GM12891 (cell line): Measurements from ENCODE around the gene CD300C.
"Not testable (repeated sequence)": the region's sequence is repeated elsewhere in the genome, so short reads cannot be mapped to it uniquely, and the experiment has no call there.

Experiments used
- DNase-seq: peaks from one replicate; pipeline ENCODE4 v3.0.0; 2011; ENCODE audit warnings: low spot score; ENCODE audit not compliant: insufficient read length
- FAIRE-seq: peaks from 2 replicates; lab custom pipeline; 2011; peaks lifted over from hg19 to GRCh38; lab: Jason Lieb, UNC
- PAX5 ChIP-seq: IDR thresholded peaks from 2 replicates; pipeline ENCODE4 v1.6.1; 2011; ENCODE audit warnings: low read length, moderate library complexity, mild to moderate bottlenecking; ENCODE audit not compliant: insufficient read depth, severe bottlenecking
- POLR2A ChIP-seq: IDR thresholded peaks from 2 replicates; pipeline ENCODE4 v1.6.1; 2011; ENCODE audit warnings: low read depth, low read length, control low read depth
- POLR2AphosphoS5 ChIP-seq: IDR thresholded peaks from 2 replicates; pipeline ENCODE4 v1.6.1; 2011; ENCODE audit warnings: low read depth, low read length, control low read depth
- POU2F2 ChIP-seq: IDR thresholded peaks from 2 replicates; pipeline ENCODE4 v1.6.1; 2011; ENCODE audit warnings: low read depth, mild to moderate bottlenecking, control low read depth, low read length, moderate library complexity
- SPI1 ChIP-seq: IDR thresholded peaks from 2 replicates; pipeline ENCODE4 v1.6.1; 2011; ENCODE audit warnings: low read depth, low read length, control low read depth
- TAF1 ChIP-seq: IDR thresholded peaks from 2 replicates; pipeline ENCODE4 v1.6.1; 2011; ENCODE audit warnings: low read depth, low read length, control low read depth

CD300C gene

DNA sequence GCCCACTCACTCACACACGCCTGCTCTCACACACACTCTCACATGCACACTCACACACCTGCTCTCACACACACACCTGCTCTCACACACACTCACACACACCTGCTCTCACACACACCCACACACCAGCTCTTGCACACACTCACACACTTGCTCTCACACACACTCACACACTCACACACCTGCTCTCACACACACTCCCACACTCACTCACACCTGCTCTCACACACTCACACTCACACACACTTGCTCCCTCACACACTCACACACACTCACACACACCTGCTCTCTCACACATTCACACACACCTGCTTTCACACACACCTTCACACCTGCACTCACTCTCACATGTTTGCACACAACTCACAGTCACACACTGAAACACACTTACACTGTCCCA, 17.4 kb upstream of the CD300C start:
- no peak for DNase-seq
- FAIRE-seq: peak; percentile 20
- TF ChIP-seq POLR2A: no peak
- no peak for TF ChIP-seq POLR2AphosphoS5
- TF ChIP-seq SPI1: no peak
- no peak for TF ChIP-seq POU2F2
- TF ChIP-seq PAX5: no peak
- no peak for TF ChIP-seq TAF1

DNA sequence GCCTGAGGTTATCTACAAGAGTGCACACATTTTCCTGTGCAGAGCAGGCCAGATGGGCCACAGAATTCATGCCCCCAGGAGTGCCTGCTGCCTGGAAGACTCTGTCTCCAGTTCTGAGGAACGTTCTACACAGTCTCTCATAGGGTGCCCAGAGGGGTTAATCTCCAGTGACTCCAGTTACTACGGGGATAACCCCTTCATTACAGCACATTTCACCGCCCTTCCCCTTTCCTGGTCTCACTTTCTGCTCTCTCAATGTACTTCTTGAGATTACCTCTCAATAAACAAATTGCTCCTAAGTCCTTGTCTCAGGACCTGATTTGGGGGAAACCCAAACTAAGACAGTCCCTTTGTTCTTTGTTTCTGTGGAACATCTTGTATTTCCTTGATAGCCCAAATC, 15.7 kb upstream of the CD300C start:
- DNase-seq: no peak
- FAIRE-seq: no peak
- 0 out of 2 replicates have a peak, but pooled peaks have one; percentile 10 for TF ChIP-seq SPI1
- TF ChIP-seq POLR2A: no peak

DNA sequence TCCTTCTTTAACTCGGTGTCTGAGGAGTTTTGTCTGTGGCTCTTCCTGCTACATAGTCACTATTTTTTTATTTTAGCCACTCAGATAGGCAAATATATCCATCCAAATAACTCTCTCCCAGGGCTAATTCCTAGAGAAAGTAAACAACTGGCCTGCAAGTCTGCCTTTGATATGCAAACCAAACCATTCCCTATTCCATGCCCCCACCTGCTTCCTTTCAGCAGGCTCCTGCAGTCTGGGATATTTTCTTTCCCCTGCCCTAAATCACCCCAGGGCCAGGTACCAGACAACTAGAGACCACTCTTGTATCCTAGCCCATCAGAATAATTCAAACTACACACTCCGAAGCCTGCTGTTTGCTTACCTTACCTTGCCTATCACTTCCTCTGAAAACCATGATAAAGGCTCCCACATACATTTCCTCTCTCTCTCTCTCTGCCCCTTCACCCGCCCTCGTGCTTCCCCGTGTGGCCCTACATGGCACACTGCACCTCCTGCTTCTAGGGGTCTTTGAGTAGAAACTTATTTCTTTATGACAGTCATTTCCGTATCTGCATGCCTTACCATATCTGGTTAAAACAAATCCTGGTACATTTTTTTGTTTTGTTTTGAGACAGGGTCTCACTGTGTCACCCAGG, 13.1 kb upstream of the CD300C start:
- no peak for FAIRE-seq
- DNase-seq: no peak
- TF ChIP-seq TAF1 (no peak), POU2F2 (no peak), POLR2AphosphoS5 (no peak), POLR2A (no peak), PAX5 (no peak), SPI1 (no peak)

DNA sequence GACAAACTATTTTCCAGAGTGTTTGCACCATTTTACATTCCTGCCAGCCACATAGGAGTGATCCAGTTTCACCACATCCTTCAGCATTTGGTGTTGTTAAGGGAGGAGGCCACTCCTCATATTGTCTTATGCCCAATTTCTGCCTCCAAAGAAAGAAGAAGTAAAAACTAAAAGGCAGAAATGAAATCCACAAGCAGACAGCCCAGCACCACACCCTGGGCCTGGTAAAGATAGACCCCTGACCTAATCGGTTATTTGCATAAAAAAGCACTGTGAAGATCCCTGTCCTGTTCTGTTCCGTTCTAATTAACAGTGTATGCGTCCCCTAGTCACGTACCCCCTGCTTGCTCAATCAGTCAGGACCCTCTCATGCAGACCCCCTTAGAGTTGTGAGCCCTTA, 12.5 kb upstream of the CD300C start:
- FAIRE-seq, DNase-seq: not testable (repeated sequence)

DNA sequence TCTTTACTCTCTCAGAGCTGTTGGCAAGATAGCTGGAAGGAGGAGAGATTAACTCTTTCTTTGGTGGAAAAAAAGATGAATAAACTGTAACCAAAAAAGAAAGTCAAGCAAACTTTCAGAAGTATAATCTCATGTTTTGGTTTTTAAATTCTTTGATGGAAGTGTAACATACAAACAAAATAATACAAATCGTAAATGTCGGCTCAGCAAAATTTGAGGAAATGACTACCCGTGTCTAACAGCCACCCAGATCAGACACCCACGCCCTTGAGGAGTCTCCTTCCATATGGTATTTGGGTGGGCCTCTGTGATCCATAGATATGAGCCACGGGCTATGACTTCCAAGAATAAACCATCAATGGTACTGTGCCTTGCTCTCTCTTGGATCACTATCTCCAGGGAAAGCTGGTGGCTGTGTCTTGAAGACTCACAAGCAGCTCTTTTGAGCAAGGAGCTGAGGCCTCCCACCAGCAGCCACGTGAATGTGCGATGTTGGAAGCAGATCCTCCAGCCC, 9.6 kb upstream of the CD300C start:
- no peak for TF ChIP-seq POU2F2
- TF ChIP-seq SPI1: no peak
- TF ChIP-seq PAX5: no peak
- no peak for TF ChIP-seq TAF1
- no peak for TF ChIP-seq POLR2AphosphoS5
- no peak for TF ChIP-seq POLR2A
- DNase-seq (no peak), FAIRE-seq (no peak)

DNA sequence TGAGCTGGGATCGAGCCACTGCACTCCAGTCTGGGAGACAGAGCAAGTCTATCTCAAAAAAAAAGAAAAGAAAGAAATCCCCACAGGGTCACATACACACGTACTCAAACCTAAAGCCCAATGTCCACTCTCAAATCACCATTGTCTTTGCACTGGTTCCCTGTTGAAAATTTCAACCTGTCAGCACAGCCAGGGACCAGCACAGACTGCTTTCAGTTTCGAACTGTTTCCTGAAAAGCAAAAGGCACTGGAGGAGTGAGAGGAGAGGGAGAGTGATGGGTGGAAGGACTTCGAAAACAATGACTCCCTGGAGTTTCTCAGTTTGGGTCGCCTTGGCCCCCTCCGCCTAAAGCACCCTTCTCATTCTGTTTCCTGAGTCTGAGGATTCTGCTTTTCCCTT, 9.0 kb upstream of the CD300C start:
- DNase-seq (no peak), FAIRE-seq (no peak)
- TF ChIP-seq POU2F2 (no peak), SPI1 (no peak), POLR2A (no peak), PAX5 (no peak), POLR2AphosphoS5 (no peak), TAF1 (no peak)

DNA sequence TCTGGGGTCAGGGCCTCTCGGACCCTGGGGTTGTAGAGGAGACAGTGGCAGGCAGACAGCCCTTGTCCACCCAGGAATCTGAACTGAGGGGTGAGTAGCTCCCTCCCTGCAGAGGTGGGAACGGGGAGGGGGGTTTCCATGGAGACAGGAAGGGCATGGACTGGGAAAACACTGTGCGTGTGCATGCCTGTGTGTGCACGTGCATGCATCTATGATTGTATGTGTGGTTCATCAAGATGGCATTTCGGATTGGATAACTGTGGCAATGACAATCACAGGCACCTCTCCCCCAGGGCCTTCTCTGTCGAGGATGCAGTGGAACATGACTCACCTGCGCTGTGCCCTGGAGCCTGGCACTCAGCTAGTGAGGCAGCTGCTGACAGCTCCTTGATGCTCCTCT, 6.1 kb upstream of the CD300C start:
- no peak for FAIRE-seq
- TF ChIP-seq PAX5: no peak
- no peak for TF ChIP-seq TAF1
- no peak for TF ChIP-seq POU2F2
- TF ChIP-seq SPI1: no peak
- TF ChIP-seq POLR2A: no peak
- no peak for TF ChIP-seq POLR2AphosphoS5
- DNase-seq: no peak

DNA sequence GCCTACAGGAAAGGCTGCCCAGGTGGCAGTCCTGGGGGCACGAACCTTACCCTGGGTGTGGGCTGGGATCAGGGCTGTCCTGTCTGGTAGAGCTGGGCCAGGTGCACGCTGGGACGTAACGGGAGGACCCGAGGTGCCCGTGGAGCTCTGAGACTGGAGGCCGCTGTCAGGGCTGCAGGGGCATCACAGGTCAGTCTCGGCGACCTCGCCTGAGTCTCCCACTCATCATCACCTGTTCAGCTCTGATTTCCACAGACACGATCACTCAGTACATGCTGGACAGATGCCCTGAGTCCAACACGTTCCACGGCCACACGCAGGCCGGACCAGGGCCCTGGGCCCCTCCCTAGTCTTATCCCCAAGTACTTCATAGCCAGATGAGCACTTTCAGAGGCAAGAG, 4.7 kb upstream of the CD300C start:
- FAIRE-seq: no peak

DNA sequence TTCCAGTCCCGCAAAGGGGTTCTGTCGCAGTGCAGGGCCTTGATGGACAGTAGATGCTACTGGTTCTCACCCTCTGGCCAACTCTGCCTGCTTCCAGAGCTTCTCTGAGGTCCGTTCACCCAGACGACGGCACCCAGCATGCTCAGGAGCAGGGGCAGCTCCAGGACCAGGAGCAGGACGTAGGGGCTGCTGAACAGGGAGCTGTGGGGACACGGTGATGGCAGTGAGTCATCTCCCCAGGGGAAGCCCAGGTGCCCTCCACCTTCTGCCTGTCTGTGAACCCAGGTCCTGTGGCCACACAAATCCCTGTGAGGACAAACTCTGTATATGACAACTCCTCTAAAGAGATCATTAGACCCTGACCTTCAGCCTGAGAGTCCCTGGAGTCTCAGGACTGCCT, 3.4 kb upstream of the CD300C start:
- FAIRE-seq (no peak), DNase-seq (no peak)
- TF ChIP-seq PAX5 (no peak), POU2F2 (no peak), SPI1 (no peak), POLR2A (no peak), POLR2AphosphoS5 (no peak), TAF1 (no peak)

More for the DNA sequence above, 4.7 kb upstream of the CD300C start:
- no peak for DNase-seq
- no peak for TF ChIP-seq POLR2AphosphoS5

- peak; percentile 28 for FAIRE-seq
- no peak for DNase-seq
Observed at GRCh38 chr17:74547736-74548135, 1.8 kb upstream of the CD300C start.

GRCh38 chr17:74547264-74547663, 1.3 kb upstream of the CD300C start:
- TF ChIP-seq POLR2AphosphoS5: no peak
- TF ChIP-seq POLR2A: no peak
- TF ChIP-seq POU2F2: no peak
- no peak for TF ChIP-seq SPI1
- no peak for TF ChIP-seq TAF1
- TF ChIP-seq PAX5: no peak
- DNase-seq (no peak), FAIRE-seq (no peak)

More at GRCh38 chr17:74547736-74548135, 1.8 kb upstream of the CD300C start:
- TF ChIP-seq POLR2A: no peak
- no peak for TF ChIP-seq SPI1
- no peak for TF ChIP-seq TAF1
- no peak for TF ChIP-seq POU2F2

DNA sequence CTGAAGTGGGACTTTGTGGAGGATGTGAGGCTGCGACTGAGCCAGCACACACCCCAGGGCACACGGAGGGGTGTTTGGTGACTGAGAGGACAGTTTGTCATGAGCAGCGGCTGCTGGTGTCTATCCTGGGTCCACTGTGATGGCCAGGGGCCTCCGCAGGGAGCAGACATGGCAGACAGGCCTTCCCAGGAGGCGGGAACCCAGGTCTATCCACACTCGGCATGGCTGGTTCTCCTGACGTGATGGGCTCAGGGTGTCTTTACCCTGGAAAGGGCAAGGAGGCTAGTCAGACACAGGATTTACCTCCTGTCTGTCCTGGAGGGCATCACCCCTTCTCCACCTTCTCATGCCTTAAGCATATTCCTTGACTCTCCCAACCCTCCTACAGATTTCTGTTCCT, 671 bp upstream of the CD300C start:
- DNase-seq (no peak), FAIRE-seq (no peak)
- no peak for TF ChIP-seq POLR2AphosphoS5
